PFSK-1 (cell line): ENCODE measurements around the gene PAQR3.

ENCODE experiments used
- FOXP2 ChIP-seq: optimal IDR thresholded peaks from 2 replicates; pipeline ENCODE3; 2011; ENCODE audit warnings: borderline replicate concordance, control low read depth, inconsistent platforms; ENCODE audit not compliant: insufficient read depth; ENCODE audit errors: extremely low read length, extremely low read depth
- POLR2AphosphoS5 ChIP-seq: IDR thresholded peaks from 2 replicates; pipeline ENCODE4 v1.6.1; 2012; ENCODE audit warnings: low read depth, mild to moderate bottlenecking, control low read depth, low read length, moderate library complexity
- SIN3A ChIP-seq: IDR thresholded peaks from 2 replicates; pipeline ENCODE4 v1.6.1; 2012; ENCODE audit warnings: mild to moderate bottlenecking, low read length, moderate library complexity, borderline replicate concordance; ENCODE audit not compliant: insufficient read depth
- TAF1 ChIP-seq: IDR thresholded peaks from 2 replicates; pipeline ENCODE4 v1.6.1; 2012; ENCODE audit warnings: low read length, control low read depth, borderline replicate concordance; ENCODE audit not compliant: insufficient read depth
- TF ChIP-seq, protein P1 (sequence below), 2 experiments: IDR thresholded peaks; 2 replicates each; pipeline versions ENCODE4 v1.6.1 to v1.8.0; 2011 to 2012; ENCODE audit warnings: low read depth in 2 of 2, low read length in 2 of 2, control low read depth in 1 of 2, inconsistent platforms in 1 of 2, mild to moderate bottlenecking in 1 of 2, moderate library complexity in 1 of 2; ENCODE audit not compliant: insufficient read depth in 1 of 2

Gene PAQR3

DNA sequence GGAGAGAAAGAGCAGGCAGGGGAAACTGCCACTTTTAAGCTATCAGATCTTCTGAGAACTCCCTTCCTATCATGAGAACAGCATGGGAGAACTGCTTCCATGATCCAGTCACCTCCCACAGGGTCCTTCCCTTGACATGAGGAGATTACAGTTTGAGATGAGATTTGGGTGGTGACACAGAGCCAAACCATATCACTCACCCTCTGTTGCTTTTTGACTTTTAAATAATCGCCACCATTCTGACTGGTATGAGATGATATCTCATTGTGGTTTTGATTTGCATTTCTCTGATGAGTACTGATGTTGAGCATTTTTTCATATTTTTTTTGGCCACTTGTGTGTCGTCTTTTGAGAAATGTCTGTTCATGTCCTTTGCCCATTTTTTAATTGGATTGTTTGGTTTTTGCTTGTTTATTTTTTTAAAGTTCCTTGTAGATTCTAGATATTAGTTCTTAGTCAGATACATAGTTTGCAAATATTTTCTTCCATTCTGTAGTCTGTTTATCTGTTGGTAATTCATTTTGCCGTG lies 6.5 kb upstream of the PAQR3 start:
- TF ChIP-seq SIN3A (no peak), POLR2AphosphoS5 (no peak), FOXP2 (no peak), TAF1 (no peak)
- TF ChIP-seq, protein P1, sequence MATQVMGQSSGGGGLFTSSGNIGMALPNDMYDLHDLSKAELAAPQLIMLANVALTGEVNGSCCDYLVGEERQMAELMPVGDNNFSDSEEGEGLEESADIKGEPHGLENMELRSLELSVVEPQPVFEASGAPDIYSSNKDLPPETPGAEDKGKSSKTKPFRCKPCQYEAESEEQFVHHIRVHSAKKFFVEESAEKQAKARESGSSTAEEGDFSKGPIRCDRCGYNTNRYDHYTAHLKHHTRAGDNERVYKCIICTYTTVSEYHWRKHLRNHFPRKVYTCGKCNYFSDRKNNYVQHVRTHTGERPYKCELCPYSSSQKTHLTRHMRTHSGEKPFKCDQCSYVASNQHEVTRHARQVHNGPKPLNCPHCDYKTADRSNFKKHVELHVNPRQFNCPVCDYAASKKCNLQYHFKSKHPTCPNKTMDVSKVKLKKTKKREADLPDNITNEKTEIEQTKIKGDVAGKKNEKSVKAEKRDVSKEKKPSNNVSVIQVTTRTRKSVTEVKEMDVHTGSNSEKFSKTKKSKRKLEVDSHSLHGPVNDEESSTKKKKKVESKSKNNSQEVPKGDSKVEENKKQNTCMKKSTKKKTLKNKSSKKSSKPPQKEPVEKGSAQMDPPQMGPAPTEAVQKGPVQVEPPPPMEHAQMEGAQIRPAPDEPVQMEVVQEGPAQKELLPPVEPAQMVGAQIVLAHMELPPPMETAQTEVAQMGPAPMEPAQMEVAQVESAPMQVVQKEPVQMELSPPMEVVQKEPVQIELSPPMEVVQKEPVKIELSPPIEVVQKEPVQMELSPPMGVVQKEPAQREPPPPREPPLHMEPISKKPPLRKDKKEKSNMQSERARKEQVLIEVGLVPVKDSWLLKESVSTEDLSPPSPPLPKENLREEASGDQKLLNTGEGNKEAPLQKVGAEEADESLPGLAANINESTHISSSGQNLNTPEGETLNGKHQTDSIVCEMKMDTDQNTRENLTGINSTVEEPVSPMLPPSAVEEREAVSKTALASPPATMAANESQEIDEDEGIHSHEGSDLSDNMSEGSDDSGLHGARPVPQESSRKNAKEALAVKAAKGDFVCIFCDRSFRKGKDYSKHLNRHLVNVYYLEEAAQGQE (IDR thresholded peaks at IDR 0.05; ENCODE audit: insufficient read depth in 1 of 2, low read depth in 2 of 2, low read length in 2 of 2) = no peak

DNA sequence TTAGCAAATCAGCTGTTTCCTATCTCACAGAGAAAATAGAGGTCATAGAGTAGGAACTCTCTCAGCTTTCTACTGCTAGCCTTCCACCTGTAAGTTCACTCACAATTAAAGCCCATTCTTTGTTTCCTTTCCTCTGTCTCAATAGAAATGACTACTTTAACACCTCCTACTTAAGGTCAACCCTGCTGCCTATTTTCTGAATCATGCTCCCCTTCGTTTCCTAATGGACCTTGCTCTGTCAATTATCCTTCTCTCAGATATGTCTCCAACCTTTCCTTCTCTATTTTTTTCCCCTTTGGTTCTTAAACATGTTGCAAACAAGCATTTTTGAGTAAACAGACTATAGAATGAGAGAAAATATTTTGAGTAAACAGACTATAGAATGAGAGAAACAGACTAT lies 5.1 kb upstream of the PAQR3 start:
- no peak for TF ChIP-seq FOXP2
- TF ChIP-seq SIN3A = no peak
- no peak for TF ChIP-seq TAF1
- no peak for TF ChIP-seq POLR2AphosphoS5
- TF ChIP-seq, protein P1 (IDR thresholded peaks at IDR 0.05; ENCODE audit: insufficient read depth in 1 of 2, low read depth in 2 of 2, low read length in 2 of 2) = no peak

DNA sequence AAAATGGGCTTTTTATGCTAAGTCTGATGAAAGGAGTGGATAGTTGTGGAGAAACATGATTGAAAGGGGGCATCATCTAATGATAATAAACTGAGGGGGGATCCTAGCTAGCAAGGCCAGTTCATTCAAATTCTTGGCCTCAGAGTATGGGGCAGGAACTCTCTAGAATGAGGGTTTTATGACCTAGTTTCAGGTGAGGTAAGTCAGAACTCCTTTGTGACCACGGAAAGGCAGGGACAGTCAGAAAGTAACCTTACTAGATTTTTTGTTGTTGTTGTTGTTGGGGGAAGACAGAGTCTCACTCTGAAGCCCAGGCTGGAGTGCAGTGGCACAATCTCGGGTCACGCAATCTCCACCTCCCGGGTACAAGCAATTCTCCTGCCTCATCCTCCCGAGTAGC lies 1.5 kb upstream of the PAQR3 start:
- TF ChIP-seq FOXP2 = no peak
- TF ChIP-seq SIN3A = no peak
- no peak for TF ChIP-seq TAF1
- TF ChIP-seq, protein P1 (IDR thresholded peaks at IDR 0.05; ENCODE audit: insufficient read depth in 1 of 2, low read depth in 2 of 2, low read length in 2 of 2) = no peak
- no peak for TF ChIP-seq POLR2AphosphoS5

DNA sequence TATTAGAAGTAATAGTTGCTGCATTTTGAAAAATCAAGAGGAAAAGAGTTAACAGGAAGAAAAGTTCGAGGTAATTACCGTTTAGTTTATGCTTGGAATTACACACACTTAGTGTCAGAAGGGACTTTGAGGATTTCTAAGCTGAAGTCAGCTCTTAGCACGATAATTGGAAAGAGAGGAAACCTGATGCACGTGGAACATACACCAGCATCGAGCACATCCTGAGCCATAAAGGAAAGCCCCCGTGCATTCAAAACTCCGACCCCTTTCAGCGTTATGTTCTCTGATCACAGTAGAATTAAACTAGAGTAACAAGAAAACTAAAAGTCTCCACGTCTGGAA lies 400 bp upstream of the PAQR3 start:
- TF ChIP-seq SIN3A = 0 out of 2 replicates have a peak, but pooled peaks have one; percentile 3
- no peak for TF ChIP-seq FOXP2

DNA sequence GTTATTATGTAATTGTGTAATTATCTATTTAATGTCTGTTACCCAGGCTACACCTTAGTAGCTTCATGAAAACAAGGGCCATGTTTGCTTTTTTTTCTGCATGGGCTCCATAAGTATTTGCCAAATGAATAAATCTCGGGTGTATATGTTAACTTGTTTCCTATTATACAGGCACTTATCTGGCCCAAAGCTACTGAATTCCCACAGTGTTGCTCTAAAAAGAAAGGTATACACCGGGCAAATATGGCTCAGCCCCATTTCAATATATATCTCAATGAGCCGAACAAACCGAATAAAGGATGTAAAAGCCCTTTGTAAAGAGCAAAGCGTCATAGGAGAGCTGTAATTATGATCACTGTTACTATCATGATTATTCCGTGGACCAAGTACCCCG lies 767 bp downstream of the PAQR3 start:
- TF ChIP-seq, protein P1 (IDR thresholded peaks at IDR 0.05; ENCODE audit: insufficient read depth in 1 of 2, low read depth in 2 of 2, low read length in 2 of 2) = no peak
- TF ChIP-seq POLR2AphosphoS5 (no peak), TAF1 (no peak)
